Mesenchymal stem cell (in vitro differentiated cells and primary cell): ENCODE measurements around the gene RAPGEF1.

Source experiments
- DNase-seq: peaks from one replicate; pipeline ENCODE4 v3.0.0-alpha.2; 2013
- H2AFZ ChIP-seq: one replicate; pipeline ENCODE4 v1.6.1; 2013; ENCODE audit warnings: low read depth, mild to moderate bottlenecking, control low read depth, inconsistent platforms, low read length, moderate library complexity
- H2AK5ac ChIP-seq: 2 replicates; pipeline ENCODE4 v1.6.1; 2013; ENCODE audit warnings: low read length, moderate library complexity, mild to moderate bottlenecking, inconsistent platforms; ENCODE audit not compliant: severe bottlenecking
- H2BK120ac ChIP-seq: one replicate; pipeline ENCODE4 v1.6.1; 2013; ENCODE audit warnings: low read depth, mild to moderate bottlenecking, inconsistent platforms, low read length, moderate library complexity
- H2BK12ac ChIP-seq, 2 experiments: one replicate each; pipeline ENCODE4 v1.6.1; 2013; ENCODE audit warnings: inconsistent platforms in 2 of 2, low read length in 2 of 2, mild to moderate bottlenecking in 2 of 2, moderate library complexity in 2 of 2, control low read depth in 1 of 2
- H2BK15ac ChIP-seq: one replicate; pipeline ENCODE4 v1.6.1; 2013; ENCODE audit warnings: mild to moderate bottlenecking, low read depth, inconsistent platforms; ENCODE audit not compliant: poor library complexity, severe bottlenecking
- H2BK5ac ChIP-seq: 2 replicates; pipeline ENCODE4 v1.6.1; 2013; ENCODE audit warnings: low read depth, mild to moderate bottlenecking, low read length, control low read depth, inconsistent platforms; ENCODE audit not compliant: poor library complexity, severe bottlenecking
- H3K14ac ChIP-seq, 2 experiments: one replicate each; pipeline ENCODE4 v1.6.1; 2013; ENCODE audit warnings: inconsistent platforms in 2 of 2, low read length in 2 of 2, control low read depth in 1 of 2, mild to moderate bottlenecking in 1 of 2, moderate library complexity in 1 of 2
- H3K18ac ChIP-seq, 2 experiments: one replicate each; pipeline ENCODE4 v1.6.1; 2013; ENCODE audit warnings: inconsistent platforms in 2 of 2, low read length in 2 of 2, control low read depth in 1 of 2, low read depth in 1 of 2, mild to moderate bottlenecking in 1 of 2
- H3K23ac ChIP-seq, 2 experiments: one replicate each; pipeline ENCODE4 v1.6.1; 2013; ENCODE audit warnings: inconsistent platforms in 2 of 2, low read length in 2 of 2, mild to moderate bottlenecking in 2 of 2, moderate library complexity in 2 of 2, control low read depth in 1 of 2
- H3K27ac ChIP-seq: 2 replicates; pipeline ENCODE4 v1.5.1; 2013; ENCODE audit warnings: mild to moderate bottlenecking, moderate library complexity, low read length, control low read depth, inconsistent platforms; ENCODE audit not compliant: poor library complexity, severe bottlenecking
- H3K27me3 ChIP-seq, 2 experiments: 2 replicates each; pipeline versions ENCODE4 v1.6.1 to v1.7.0; 2013; ENCODE audit warnings: low read length in 2 of 2, mild to moderate bottlenecking in 2 of 2, moderate library complexity in 2 of 2, control low read depth in 1 of 2, inconsistent platforms in 1 of 2; ENCODE audit not compliant: control insufficient read depth in 1 of 2, insufficient read depth in 1 of 2
- H3K36me3 ChIP-seq, 2 experiments: 2 replicates each; pipeline versions ENCODE4 v1.6.1 to v1.7.0; 2013; ENCODE audit warnings: low read length in 2 of 2, control low read depth in 1 of 2, inconsistent platforms in 1 of 2, low read depth in 1 of 2, mild to moderate bottlenecking in 1 of 2; ENCODE audit not compliant: insufficient read depth in 2 of 2, control insufficient read depth in 1 of 2
- H3K4ac ChIP-seq, 2 experiments: one replicate each; pipeline ENCODE4 v1.6.1; 2013; ENCODE audit warnings: inconsistent platforms in 2 of 2, low read length in 2 of 2, mild to moderate bottlenecking in 2 of 2, moderate library complexity in 2 of 2, control low read depth in 1 of 2, low read depth in 1 of 2
- H3K4me1 ChIP-seq: 2 replicates; pipeline ENCODE4 v1.6.1; 2013; ENCODE audit warnings: low read depth, low read length, control low read depth; ENCODE audit not compliant: control insufficient read depth, insufficient read depth
- H3K4me2 ChIP-seq: 2 replicates; pipeline ENCODE4 v1.6.1; 2013; ENCODE audit warnings: low read length, mild to moderate bottlenecking, inconsistent platforms; ENCODE audit not compliant: poor library complexity, severe bottlenecking
- H3K4me3 ChIP-seq, 2 experiments: 2 replicates each; pipeline versions ENCODE4 v1.5.1 to v1.7.0; 2013; ENCODE audit warnings: low read length in 2 of 2, mild to moderate bottlenecking in 2 of 2, control low read depth in 1 of 2, low read depth in 1 of 2; ENCODE audit not compliant: insufficient read depth in 1 of 2
- H3K79me1 ChIP-seq: replicated peaks from 2 replicates; pipeline ENCODE4 v1.6.1; 2013; ENCODE audit warnings: mild to moderate bottlenecking, control low read depth, low read length, inconsistent platforms; ENCODE audit not compliant: poor library complexity, severe bottlenecking
- H3K9ac ChIP-seq: 2 replicates; pipeline ENCODE4 v1.7.0; 2013; ENCODE audit warnings: mild to moderate bottlenecking, low read length, moderate library complexity
- H3K9me3 ChIP-seq: 2 replicates; pipeline ENCODE4 v1.7.0; 2013; ENCODE audit warnings: mild to moderate bottlenecking, low read length; ENCODE audit not compliant: control insufficient read depth
- H4K8ac ChIP-seq: one replicate; pipeline ENCODE4 v1.6.1; 2013; ENCODE audit warnings: inconsistent platforms, mild to moderate bottlenecking, low read length, moderate library complexity
- H4K91ac ChIP-seq: one replicate; pipeline ENCODE4 v1.6.1; 2013; ENCODE audit warnings: mild to moderate bottlenecking, low read length, inconsistent platforms
- WGBS: methylation state at CpG from one replicate; pipeline ENCODE4 v1.1.7; 2013; ENCODE audit warnings: mixed read lengths; 5-methylcytosine and 5-hydroxymethylcytosine counted together

The RAPGEF1 gene

DNA sequence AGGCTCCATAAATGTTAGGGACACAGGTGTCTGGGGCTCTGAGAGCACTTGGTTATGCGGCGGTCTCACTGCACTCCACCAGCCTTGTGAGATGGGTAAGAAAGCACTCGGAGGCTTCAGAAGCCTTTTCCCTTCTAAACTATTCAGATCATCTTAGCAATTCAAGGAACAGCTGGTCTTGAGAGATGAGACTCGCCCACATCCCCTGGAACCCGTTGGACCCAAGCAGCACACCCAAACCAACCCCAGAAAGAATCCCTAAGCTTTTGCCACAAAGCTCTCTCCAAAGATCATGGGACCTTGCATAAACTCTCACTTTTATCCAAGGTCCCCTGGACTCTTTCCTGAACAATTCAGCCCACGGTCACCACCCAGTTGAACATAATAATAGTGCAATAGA, 90.2 kb downstream of the RAPGEF1 start:
- H4K91ac ChIP-seq = no peak overlapping the region
- H2AFZ ChIP-seq = no peak overlapping the region
- H3K9me3 ChIP-seq = no peaks in the 10 kb centered on the region
- no peak overlapping the region for H3K4me3 ChIP-seq
- no peak overlapping the region for H4K8ac ChIP-seq
- 92% methylated on average over 6 of the region's 6 CpGs for WGBS
- peaks cover 4% of the 10 kb centered on the region for H3K4me1 ChIP-seq
- DNase-seq = no peak
- no peak overlapping the region for H2BK5ac ChIP-seq
- H2BK12ac ChIP-seq = no peak overlapping the region
- H3K18ac ChIP-seq = no peak overlapping the region
- H3K4ac ChIP-seq = no peak overlapping the region
- no peak overlapping the region for H2BK120ac ChIP-seq
- H3K4me2 ChIP-seq = no peak overlapping the region
- no peaks in the 10 kb centered on the region for H3K27me3 ChIP-seq
- no peak overlapping the region for H3K27ac ChIP-seq
- H3K14ac ChIP-seq = no peak overlapping the region
- H2AK5ac ChIP-seq = no peak overlapping the region
- no peak overlapping the region for H2BK15ac ChIP-seq
- H3K36me3 ChIP-seq = peaks cover 8 to 10% of the 10 kb centered on the region in 2 experiments
- H3K23ac ChIP-seq = no peak overlapping the region
- H3K9ac ChIP-seq = peak overlapping the region; percentile 66
- peaks cover 37% of the 10 kb centered on the region for H3K79me1 ChIP-seq

DNA sequence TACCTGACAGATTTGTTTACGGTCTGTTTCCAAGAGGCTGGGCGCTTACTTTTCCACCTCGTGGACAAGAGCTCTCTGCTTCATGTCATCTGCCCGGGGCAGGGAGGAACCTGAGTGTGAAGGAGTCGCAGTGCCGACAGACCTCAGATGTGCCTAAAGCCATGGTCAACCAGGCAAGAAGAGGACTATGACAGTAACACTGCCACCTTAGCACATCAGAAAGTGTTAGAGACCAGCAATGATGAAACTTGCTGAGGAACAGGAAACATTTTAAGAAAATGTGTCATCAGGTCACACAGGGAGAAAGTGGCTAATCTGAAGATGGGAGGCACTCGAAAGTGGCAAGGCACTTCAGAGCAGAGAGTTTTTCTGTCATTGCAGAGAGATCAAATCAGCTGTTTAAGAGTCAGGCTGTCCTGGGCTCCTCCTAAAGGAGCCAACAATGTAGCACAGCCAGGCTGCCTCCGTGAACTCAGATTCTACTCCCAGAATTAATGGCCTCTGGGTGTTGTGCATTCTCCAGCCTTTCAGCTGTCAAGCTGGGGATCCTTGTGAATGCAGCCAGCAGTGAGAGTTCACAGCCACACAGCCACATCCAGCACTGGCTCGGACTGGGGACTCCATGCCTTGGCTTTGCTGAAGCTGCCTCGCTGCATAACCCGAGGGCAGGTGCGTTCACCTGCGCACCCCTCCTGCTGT, 94.6 kb downstream of the RAPGEF1 start:
- Histone ChIP-seq H2BK120ac (no peak overlapping the region), H3K14ac (peak overlapping the region in 1 of 2 experiments; percentile 18), H2BK5ac (no peak overlapping the region), H3K18ac (no peak overlapping the region), H3K27ac (no peak overlapping the region), H3K9me3 (no peaks in the 10 kb centered on the region), H4K8ac (no peak overlapping the region), H2AFZ (no peak overlapping the region), H3K4me3 (no peak overlapping the region), H3K4ac (no peak overlapping the region), H3K4me1 (peaks cover 15% of the 10 kb centered on the region), H3K23ac (no peak overlapping the region), H3K4me2 (no peak overlapping the region), H2BK12ac (no peak overlapping the region), H3K9ac (peak overlapping the region; percentile 16), H2BK15ac (no peak overlapping the region), H3K36me3 (peaks cover 24 to 27% of the 10 kb centered on the region in 2 experiments), H4K91ac (no peak overlapping the region), H3K79me1 (peaks cover 33% of the 10 kb centered on the region), H2AK5ac (no peak overlapping the region), H3K27me3 (no peaks in the 10 kb centered on the region)
- peak; percentile 52 for DNase-seq
- WGBS = 75% methylated on average over 13 of the region's 13 CpGs

DNA sequence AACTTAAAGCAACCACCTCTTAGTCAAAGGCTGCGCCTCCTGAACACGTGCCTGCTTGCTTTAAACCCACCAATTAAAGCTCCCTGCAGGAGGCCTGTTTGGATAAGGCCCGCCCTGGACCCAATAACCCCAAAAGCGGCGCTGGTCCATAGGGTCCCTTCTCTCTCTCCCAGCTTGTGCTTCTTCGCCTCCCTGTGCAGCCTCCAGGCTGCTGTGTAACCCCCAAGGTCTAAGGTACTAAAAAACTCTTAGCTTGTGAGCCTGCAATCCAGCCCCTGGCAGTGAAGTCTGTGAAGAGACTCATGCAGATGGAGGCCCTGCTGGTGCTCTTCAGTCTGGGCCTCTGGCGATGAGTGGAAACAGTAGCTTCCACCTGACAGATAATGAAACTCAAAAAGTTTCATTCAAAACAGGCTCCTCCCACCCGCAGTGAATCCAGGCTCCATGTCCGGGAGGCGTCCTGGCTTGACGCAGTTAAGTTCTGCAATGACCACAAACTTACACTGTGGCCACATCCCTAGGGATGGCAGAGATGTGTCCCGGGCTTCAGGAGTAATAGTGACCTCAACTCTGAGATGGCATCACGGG, 97.3 kb downstream of the RAPGEF1 start:
- Histone ChIP-seq H3K4ac (no peak overlapping the region), H3K27ac (no peak overlapping the region), H2BK5ac (no peak overlapping the region), H3K23ac (no peak overlapping the region), H3K9ac (peak overlapping the region; percentile 18), H3K79me1 (peaks cover 24% of the 10 kb centered on the region), H3K9me3 (no peaks in the 10 kb centered on the region), H3K27me3 (no peaks in the 10 kb centered on the region), H3K4me1 (peaks cover 15% of the 10 kb centered on the region), H2AFZ (no peak overlapping the region), H2AK5ac (no peak overlapping the region), H2BK120ac (no peak overlapping the region), H2BK15ac (no peak overlapping the region), H3K14ac (no peak overlapping the region), H3K4me2 (no peak overlapping the region), H4K8ac (no peak overlapping the region), H3K4me3 (no peak overlapping the region), H2BK12ac (no peak overlapping the region), H4K91ac (no peak overlapping the region), H3K36me3 (peaks cover 29 to 43% of the 10 kb centered on the region in 2 experiments), H3K18ac (no peak overlapping the region)
- WGBS = 87% methylated on average over 13 of the region's 13 CpGs
- no peak for DNase-seq

DNA sequence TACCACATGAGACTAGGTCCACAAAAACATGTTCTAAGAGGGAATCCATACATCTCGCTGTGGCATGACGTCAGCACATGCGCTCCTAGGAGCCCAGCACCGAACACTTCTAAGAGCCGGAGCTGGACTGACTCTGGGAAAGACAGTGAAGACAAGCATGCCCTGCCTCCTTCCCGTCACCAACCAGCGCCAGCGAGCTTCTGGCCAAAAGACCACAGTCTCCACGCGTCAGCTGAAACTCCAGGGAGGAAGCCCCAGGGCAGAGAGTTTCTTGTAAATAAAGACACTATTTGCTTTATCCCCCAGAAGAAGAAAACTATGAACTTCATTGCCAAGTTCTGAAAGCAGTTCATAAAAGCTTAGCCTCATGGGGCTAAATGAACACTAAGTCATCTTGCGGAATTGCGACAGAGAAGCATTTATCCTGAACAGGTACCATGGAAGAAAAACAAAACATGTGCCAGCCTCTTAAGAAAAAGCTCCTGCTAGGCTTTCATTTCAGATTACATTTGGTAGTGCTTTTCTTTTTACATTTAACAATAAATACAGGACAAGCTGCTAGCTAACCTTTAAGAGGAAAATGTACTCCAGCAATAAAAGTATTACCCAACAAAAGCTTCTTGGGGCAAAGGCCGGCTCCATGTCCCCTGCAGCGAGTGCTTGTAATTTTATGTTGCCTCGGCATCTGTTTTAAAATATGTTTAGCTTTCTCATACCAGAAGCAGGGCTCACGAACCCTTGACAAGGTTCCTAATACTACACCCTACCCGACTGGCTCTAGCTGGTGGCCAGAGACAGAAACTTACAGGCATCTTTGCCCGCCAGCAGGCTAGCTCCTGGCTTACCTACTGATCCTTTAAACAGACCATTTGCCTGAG, 98.0 kb downstream of the RAPGEF1 start:
- peaks cover 29 to 39% of the 10 kb centered on the region in 2 experiments for H3K36me3 ChIP-seq
- no peak overlapping the region for H3K18ac ChIP-seq
- no peak overlapping the region for H2BK15ac ChIP-seq
- no peak overlapping the region for H3K14ac ChIP-seq
- H3K27ac ChIP-seq = no peak overlapping the region
- H2AFZ ChIP-seq = no peak overlapping the region
- H3K4me2 ChIP-seq = no peak overlapping the region
- H2BK120ac ChIP-seq = no peak overlapping the region
- H2BK5ac ChIP-seq = no peak overlapping the region
- DNase-seq = no peak
- peak overlapping the region; percentile 47 for H3K9ac ChIP-seq
- WGBS = 92% methylated on average over 18 of the region's 18 CpGs
- H3K9me3 ChIP-seq = no peaks in the 10 kb centered on the region
- no peak overlapping the region for H2AK5ac ChIP-seq
- no peak overlapping the region for H3K23ac ChIP-seq
- H3K4me3 ChIP-seq = no peak overlapping the region
- H4K8ac ChIP-seq = no peak overlapping the region
- H3K27me3 ChIP-seq = no peaks in the 10 kb centered on the region
- no peak overlapping the region for H4K91ac ChIP-seq
- H3K4me1 ChIP-seq = peaks cover 15% of the 10 kb centered on the region
- H3K79me1 ChIP-seq = peaks cover 24% of the 10 kb centered on the region
- H2BK12ac ChIP-seq = no peak overlapping the region
- no peak overlapping the region for H3K4ac ChIP-seq
